HG02973 (cell line): Measurements from ENCODE around the gene ATF3.

ENCODE experiments used
- ATAC-seq: cut with Tn5 transposase; IDR thresholded peaks from one replicate; pipeline ENCODE4 v1.9.1; 2021; ENCODE audit warnings: moderate library complexity; ENCODE audit not compliant: unreplicated experiment

The ATF3 gene

DNA sequence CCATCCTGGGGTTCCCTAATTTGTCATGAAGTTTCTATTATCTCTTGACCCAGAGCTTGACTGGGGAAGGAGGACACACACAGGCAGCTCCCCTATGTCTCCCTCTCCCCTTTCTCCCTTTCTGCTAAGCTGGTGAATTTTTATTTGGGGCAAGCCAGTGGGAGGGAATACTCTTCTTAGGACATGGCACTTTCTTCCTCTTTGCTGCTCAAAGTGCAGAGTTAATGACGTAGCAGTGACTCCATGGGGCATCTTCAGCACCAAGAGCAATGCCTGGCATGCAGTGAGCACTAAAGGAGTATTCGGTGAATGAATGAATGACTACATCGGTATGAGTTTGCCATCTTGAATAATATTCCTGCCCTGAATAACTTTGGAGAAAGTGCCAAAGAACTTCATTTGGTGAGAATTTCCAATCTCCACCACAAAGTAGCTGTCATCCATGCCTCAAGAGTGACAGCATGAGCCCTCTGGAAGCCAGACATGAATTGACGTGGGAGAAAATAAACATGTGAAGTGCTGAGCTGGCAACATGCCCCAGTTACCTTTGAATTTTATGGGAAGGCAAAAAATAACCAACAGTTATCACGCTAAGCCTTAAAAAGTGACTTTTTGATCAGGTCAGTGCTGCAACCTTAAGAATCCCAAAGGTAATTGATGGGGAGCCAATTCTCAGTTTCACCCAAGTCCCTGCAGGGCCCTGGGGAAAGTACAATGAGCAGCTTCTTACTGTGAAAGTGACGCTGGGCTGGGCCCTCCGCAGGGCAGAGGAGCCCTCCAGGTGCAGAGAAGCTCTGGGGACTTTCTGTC, 22.1 kb upstream of the ATF3 start:
- ATAC-seq, result peak; percentile 90

DNA sequence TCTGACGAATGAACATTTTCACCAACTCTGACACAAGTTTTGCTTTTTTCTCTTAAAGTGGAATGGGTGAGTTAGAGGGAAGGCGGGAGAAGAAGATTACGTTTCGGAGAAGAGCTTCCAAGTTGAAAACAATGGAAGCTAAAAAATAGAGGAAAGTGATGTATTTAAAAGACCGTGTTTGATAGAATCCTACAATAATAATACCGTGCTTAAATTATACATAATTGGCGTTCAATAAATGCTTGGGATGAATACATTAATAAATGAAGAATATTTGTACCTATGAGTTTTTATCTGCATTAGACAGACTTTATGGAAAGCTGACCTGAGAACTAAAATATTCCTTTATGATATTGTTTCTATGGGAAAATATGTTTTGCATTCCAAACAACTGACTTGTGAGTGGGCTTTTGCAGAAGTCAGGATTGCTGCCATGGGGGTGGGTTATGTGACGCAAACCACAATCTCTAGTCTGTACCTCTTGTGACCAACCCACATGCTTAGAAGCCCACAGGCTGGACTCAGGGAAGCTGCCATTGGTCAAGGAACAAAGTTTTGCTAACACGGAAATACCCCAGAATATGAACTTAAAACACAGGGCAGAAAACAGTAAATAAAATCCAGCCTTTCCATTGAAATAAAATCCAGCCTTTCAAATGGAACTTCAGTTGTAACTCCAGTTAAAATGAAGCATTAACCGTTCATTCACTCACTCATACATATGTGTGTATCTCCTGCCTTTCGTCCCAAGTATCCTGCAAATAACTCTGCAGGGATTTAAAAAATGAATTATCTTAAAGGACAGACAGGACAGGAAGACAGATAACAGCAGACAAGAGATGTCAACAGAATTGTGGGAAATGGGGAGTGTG, 21.3 kb upstream of the ATF3 start:
- no peak for ATAC-seq

DNA sequence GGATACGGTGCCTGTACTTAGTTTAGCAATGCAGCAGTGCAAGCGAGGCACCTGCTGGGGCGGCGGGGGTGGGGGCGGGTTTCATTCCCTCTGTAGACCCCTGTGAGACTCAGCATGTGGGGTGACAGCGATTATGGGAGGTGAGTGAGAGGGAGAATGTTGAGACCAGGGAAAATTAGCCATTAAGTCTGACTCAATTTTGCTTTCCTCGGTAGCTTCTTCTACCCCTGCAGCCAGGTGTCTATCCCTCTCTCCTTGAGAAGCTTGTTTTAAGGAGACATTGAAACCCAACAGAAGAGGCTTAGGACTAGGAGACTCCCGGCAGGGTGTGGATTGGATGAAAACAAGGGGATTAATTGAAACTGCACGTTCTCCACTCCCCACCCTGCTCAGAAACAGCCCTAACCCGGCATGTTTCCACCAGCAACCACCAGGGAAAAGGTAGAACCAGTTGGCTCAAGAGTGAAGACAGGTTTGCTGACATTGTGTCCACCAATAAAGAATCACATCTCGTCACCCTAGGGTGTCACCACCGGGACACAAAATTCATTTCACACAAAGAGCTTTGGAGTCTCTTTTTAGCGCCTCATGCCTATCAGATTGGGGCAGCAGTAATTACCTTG, 20.6 kb upstream of the ATF3 start:
- ATAC-seq, result no peak

DNA sequence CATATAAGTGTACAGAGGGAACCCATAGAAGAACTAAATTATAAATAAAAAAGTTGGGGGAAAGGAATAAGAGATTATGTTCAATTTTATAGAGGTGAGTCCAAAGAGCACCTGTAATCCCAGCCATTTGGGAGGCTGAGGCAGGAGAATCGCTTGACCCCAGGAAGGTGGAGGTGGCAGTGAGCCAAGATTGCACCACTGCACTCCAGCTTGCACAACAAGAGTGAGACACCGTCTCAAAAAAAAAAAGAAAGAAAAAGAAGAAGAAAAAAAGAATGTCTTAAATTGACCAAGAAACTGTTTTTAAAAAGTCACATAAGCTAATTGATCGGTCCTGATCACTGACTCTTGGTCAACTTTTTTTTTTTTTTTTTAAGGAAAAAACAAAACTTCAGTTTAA, 19.1 kb upstream of the ATF3 start:
- no peak for ATAC-seq

DNA sequence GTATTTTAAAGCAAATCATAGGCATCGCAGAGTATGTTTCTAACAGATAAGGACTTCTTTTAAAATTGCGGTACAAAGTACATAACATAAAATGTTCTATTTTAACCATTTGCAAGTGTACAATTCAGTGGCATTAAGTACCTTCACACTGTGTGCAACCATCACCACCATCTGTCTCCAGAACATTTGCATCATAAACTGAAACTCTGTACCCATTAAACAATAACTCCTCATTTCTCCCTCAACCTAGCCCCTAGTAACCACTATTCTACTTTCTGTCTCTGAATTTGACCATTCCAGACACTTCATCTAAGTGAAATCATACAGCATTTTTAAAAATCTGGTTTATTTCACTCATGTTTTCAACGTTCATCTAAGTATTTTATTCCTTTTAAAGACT, 16.6 kb upstream of the ATF3 start:
- ATAC-seq, result no peak

DNA sequence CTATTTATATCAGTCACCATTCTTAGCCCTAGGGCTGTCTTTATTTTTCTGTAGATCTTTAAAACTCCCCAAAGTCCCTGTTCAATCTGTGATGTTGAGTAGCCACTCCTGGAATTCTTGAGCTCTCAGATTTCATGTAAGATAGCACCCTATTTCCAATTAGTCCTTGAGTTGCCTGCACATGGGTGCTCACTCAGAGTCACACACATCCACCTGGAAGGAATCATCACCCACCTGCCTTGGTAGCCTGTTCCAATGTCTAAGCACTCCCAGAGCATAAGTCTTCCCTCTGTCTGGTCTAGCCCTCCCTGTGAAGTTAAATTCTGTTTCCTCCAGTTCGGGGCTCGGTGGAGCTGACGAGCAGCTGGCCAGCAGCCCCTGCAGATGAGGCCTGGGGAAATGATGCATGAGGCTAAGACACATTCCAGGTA, 14.7 kb upstream of the ATF3 start:
- ATAC-seq, result no peak

DNA sequence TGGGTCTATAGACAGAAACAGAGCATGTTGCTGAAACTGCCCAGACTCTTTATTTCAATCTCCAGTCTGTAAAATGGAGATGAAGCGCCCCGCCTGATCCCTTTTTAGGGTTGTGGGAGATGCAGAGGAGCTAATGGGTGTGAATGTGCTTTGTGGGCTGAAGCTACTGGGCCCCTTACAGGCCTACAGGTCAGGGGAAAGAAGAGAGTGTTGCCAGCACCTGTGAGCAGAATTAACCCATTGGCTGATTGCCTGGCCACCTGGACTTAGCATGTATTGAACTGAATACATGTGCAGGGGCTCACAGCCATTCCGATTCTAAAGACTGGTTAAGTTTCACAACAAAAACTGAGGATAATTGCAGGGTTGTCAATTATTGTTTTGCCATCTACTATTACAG, 13.9 kb upstream of the ATF3 start:
- no peak for ATAC-seq

DNA sequence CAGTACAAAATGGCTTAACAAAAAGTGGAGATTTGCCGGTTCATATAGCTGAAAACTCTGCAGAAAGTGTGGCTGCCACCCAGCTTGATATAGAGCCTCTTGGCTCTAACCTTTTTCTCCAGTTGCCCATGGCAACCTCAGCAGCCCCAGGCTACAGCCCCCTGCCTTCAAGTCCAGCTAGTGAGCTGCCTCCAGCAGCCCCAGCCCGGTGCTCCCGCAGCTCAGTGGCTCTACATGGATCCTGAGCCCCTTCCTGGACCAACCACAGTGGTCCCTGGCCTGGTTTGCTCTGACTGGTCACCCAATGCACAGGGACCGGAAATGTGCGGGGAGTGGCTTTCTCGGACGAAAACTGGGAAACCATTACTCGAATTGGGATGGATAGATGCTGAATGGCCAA, 13.3 kb upstream of the ATF3 start:
- ATAC-seq, result no peak

DNA sequence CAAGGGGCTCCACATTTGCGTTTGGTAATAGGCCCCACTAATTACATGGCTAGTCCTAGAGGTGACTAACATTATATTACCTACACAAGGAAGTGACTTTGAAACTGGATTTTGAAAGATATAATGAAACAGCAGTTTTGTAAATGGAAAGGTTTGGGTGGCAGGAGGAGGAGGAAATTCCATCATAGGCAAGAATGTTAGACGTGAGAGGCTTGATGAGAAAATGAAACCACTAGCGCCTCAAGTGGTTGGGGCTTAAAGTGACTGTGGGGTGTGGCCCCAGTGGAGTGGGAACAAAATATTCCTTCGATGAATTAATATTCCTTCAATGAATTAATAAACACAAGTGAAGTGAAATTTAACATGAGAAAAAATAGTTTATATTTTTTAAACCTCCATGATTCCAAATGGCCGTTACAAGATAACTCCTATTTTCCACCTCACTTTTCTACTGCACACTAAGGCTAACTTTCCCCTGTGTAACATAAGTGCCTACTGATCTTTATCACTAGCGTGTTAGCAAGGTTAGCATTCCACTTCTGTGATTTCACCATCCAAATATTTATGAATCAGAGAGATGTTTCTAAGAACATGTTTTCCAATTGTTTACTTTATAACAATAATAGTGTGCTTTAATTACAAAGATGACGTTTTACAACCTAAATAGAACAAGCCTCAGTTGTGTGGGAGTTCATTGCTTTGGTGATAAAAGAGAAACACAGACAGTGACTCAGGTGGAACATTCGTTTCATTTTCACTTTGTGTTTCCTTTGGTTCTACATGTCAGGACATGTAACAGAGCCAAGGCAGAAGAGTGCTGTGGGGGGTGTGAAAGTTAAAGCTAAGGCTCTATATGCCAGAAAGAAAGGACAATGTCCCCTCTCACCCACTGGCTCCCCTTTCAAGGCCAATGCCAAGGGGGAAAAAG, 12.5 kb upstream of the ATF3 start:
- ATAC-seq, result peak; percentile 96

DNA sequence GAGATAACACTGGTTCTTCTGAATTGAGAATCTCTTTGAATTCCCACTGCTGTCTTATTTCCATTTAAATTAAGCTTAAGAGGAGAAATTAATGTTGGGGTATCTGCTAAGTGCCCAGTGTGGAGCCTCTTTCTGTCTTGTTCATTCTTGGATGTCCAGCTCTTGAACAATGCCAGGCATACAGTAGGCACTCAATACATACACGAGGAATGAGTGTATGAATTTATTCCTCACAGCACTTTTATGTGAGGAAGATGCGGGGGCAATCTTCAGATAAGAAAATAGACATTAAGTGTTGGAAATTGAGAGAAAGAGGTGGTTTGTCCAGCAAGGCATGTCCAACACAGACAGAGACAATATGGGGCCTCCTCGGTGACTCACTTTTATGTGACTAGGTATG, 11.8 kb upstream of the ATF3 start:
- no peak for ATAC-seq

DNA sequence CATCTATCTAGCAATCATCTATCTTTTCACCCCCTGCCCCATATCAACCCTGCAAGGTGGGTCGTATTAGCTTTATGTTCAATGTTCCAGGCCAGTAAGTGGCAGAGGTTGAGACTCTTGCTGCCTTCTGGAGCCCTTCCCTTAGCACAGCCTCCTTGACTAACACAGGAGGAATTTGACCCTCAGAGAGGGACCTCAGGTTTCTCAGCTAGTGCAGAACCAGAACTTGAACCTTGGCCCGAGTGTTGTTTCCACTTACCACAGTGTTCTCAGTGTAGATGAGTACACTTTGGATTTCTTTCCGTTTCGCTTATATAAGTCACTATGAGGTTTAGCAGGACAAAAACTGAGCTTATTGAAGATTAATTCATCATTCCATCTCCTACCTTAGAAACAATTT, 11.1 kb upstream of the ATF3 start:
- ATAC-seq, result no peak

DNA sequence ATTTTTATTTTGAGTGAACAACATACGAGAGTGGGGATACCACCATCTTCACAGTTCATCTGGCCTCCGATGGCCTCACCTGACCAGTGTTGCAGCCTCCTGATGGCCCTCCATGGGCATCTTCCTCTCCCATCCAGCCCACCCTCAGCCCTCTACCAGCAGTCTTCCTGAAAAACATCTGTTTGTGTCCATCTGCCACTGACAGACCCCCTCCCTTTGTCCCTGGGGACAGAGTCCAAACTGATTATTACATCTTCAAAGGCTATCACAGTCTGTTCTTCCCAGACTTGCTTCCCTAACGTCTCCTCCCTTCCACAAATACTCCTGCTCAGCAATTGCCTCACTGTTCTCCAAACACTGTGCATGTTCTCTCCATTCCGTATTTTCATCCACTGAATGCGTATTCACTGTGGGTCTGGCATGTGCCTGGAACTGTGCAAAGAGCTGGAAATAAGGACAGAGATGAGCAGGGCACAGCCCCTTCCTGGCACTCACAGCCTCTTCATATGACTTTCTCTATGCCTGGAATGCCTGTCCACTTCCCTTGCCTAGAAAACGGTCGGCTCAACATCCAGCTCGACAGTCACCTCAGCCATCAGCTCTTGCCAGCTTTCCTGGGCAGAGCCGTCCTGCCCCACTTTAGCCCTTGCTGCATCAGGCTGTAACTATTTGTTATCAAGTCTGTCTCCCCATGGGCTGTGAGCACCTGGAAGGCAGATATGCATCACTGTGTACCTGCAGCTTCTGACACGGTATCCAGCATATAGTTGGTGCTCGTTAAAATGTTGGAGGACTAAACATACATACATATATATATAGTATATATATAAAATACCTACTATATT, 8.3 kb upstream of the ATF3 start:
- no peak for ATAC-seq

DNA sequence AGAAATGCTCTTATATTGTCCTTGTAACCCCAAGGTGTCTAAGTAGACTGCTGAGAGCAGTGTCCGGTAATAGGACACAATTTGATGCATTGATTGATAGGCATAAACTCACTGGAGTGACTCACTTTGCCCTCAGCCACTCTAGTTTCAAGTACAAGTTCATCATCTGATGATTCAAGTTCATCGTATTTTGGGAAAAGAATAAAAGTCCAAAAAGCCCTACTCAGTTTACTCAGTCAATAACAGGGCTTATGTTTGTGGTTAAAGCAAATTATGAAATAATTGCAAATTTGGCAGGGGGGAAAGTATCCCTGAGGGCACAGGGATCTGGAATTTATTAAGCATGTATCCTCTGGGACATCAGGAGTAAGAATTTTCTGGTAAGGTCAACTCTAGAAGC, 7.6 kb upstream of the ATF3 start:
- no peak for ATAC-seq

DNA sequence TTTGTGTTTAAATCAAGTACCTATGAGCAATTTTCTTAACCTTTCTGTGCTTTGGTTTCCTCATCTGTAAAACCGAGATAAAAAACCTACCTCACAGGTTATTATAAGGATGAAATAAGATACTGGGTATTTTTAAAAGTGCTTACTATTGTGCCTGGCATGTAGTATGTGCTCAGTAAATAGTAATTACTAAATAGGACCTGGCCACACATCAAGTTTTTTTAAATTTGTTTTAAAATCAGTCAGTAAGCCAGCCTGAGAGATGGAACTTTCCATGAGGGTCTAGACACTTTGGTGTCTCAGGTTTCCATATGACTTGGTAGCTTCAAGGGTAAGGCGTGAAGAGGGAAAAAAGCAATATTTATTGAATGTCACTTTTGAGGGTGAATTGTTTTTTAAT, 7.0 kb upstream of the ATF3 start:
- ATAC-seq, result no peak

DNA sequence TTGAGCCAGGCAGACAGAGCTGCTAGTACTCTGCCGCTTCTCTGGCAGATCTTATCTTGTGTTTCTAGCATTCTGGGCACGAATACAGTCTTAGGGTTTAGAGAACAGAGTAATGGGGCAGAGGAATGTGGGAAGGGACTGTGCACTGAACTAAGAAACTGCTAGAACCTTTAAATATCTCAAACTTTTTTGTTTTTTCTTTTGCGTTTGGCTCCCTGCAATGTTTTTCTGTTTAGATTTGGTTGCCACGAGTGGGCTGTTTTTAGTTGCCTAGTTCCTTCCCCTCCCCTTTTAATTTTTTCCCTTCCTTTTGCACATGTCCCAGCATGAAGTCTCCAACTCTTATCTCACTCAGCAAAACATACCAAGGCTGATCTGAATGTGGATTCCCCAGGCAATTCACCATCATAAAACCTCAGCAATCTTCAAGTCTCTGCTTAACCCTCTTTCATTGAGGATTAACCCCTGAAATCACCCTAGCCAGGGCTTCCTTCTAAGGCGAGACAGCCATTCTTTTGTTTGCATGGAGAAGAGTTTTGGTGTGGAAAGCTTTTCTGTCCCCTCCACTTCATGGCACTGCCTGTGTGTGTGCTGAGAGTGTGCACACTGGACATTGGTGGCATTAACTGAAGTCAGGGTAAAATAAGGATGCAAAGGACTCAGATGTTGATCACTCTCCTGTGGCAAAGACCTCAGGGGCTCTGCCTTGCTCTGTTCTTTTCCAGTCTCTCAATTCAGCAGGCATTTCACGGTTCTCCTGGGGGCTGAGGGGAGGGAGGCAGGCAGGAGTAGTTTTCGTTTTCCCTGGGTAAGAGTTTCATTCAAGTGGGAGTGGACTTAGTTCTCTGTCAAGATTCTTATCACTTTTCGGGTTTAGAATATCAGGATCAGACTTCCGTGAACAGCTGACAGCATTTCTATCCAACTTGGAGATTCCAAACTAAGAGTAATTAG, 2.8 kb upstream of the ATF3 start:
- ATAC-seq, result no peak

DNA sequence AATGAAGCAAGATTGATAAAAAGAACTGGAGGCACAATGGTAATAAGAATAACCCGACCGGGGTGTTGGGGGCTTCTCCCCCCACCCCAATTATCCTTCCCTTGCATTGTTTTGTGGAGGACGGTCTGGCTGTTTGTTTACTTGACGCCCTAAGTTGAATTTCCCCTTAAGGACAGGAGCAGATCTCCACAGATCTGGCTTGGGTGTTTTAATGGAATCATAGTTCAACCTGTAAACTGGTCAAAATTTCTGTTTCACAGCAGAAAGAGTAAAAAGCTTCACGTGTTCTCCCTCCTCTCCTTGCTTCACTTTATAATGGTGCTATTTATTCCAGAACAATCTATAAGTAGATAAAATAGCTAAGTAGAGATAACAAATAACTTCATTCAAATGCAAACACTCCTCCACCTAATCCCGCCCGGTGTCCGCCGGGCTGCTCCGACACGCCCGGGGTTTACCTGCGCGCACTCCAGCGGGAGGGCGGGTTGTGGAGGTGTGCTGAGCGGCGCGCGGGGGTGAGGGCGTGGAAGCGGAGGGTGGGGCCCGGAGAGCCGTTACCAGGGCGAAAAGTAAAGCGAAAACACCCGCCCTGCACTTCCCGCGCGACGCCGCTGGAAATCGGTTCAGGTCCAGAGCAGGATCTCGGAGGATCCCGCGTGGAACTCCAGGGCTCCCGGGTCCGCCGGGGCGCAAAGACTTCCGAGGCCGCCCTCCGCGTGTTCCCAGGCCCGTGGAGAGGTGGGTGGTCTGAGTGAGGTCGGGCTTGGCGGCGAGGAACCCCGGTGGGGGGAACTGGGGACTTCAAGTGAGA, 2.0 kb upstream of the ATF3 start:
- ATAC-seq, result no peak

DNA sequence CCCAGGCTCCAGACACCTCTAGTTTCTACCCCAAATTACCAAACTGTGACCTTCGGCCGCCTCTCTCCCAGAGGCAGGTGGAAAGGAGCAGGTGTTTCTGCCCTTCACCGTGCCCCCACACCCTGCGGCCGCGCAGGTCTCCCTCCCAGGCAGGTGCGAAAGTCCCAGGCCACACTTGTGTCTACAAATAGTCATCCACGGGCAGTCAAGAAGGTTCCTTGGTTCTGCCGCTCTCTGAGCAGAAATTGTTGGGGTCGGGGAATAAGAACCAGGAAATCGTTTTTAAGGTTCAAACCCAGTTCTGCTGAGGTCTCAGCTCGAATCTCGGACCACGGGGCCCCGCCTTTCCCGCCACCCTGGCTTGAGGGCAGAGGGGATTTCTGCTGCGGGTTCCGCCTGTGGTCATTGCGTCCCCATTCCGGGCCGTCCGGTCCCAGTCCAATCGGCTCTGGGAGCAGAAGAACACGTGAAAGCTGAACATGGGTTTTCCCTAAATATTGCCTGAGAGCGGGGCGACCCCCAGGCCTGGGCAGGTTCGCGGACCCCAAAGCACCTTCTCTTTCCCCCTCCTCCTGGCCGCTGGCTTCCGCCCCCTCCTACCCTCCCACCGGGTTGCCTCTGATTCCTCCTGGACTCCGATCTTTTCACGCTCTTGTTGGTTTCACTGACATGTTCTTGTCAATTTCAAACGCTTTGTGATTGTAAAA, 1.2 kb upstream of the ATF3 start:
- no peak for ATAC-seq
